Anterior cingulate cortex (tissue), 58 donors: ENCODE data around the gene NPPB.
"Not testable (repeated sequence)": the region's sequence is repeated elsewhere in the genome, so short reads cannot be mapped to it uniquely, and the experiment has no call there.

Experiments
- DNase-seq, 58 donors: peaks; one replicate each; lab custom pipeline; 2025; lab: John Stamatoyannopoulos, UW

The NPPB gene

GRCh38 chr1:11858613-11858967, at the start of gene NPPB:
TSS of gene NPPB (minus strand) at chr1:11858945. CDS start at chr1:11858833, 112 bp downstream.
- no peak for DNase-seq

- peak in 30 of 58 donors; percentile 40 to 91 (median 68) for DNase-seq
Measured at GRCh38 chr1:11908095-11908675, 49.4 kb upstream of the NPPB start.

GRCh38 chr1:11907275-11908094, 48.7 kb upstream of the NPPB start:
- DNase-seq, result peak in 57 of 58 donors; percentile 21 to 92 (median 80)

GRCh38 chr1:11906870-11907269, 48.1 kb upstream of the NPPB start:
- DNase-seq, result no peak

- no peak for DNase-seq
Measured at GRCh38 chr1:11904978-11905377, 46.2 kb upstream of the NPPB start.

- DNase-seq, result not testable (repeated sequence)
Measured at GRCh38 chr1:11904156-11904555, 45.4 kb upstream of the NPPB start.

DNA sequence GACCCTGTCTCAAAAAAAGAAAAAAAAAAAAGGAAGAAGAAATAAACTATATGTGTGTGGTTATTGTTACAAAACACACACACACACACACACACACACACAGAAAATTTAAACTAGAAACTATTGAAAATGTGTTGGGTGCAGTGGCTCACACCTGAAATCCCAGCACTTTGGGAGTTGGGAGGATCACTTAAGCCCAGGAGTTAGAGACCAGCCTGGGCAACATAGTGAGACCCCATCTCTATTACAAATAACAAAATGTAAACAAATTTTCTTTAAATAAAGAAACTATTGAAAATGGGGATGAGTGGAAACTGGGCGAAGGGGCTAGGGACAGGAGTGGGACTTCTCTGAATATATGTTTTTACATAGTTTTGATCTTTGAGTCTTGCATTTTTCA, 44.5 kb upstream of the NPPB start:
- no peak for DNase-seq

DNA sequence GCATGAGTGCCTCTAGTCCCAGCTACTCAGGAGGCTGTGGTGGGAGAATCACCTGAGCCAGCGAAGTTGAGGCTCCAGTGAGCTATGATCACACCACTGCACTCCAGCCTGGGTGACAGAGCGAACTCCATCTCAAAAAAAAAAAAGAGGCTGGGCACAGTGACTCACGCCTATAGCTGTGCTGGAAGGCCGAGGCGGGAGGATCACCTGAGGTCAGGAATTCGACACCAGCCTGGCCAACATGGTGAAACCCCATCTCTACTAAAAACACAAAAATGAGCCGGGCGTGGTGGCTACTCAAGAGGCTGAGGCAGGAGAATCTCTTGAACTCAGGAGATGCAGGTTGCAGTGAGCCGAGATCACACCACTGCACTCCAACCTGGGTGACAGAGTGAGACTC, 42.7 kb upstream of the NPPB start:
- DNase-seq, result not testable (repeated sequence)

GRCh38 chr1:11898831-11899467, 40.2 kb upstream of the NPPB start:
- no peak for DNase-seq

GRCh38 chr1:11898086-11898785, 39.5 kb upstream of the NPPB start:
- DNase-seq, result no peak

DNA sequence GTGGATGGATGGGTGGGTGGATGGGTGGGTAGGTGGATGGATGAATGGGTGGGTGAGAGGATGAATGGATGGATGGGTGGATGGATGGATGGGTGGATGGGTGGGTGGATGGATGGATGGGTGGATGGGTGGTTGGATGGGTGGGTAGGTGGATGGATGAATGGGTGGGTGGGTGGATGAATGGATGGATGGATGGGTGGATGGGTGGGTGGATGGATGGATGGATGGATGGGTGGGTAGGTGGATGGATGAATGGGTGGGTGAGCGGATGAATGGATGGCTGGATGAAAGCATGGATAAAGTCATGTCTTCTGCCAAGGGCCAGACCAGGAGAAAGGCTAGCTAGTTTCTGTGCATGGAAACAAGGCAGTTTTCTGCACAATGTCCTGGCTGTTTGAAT, 35.8 kb upstream of the NPPB start:
- DNase-seq, result not testable (repeated sequence)

DNA sequence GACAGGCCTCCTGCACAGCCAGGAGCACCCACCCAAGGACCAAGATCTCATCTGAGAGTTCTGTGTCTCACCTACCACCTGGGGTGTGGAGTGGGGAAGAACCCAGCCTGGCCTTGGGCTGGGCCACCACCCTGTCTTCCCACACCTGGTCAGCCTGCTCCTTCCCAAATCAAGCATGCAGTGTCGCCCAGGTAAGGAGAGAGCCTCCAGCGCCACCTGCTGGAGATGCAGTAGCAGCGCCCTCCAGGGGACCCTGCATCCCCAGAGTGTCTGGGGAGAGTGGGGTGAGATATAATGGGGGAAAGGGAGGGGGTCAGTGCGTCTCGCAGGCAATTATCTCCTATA, 35.1 kb upstream of the NPPB start:
- peak in 33 of 58 donors; percentile 2 to 53 (median 17) for DNase-seq

DNA sequence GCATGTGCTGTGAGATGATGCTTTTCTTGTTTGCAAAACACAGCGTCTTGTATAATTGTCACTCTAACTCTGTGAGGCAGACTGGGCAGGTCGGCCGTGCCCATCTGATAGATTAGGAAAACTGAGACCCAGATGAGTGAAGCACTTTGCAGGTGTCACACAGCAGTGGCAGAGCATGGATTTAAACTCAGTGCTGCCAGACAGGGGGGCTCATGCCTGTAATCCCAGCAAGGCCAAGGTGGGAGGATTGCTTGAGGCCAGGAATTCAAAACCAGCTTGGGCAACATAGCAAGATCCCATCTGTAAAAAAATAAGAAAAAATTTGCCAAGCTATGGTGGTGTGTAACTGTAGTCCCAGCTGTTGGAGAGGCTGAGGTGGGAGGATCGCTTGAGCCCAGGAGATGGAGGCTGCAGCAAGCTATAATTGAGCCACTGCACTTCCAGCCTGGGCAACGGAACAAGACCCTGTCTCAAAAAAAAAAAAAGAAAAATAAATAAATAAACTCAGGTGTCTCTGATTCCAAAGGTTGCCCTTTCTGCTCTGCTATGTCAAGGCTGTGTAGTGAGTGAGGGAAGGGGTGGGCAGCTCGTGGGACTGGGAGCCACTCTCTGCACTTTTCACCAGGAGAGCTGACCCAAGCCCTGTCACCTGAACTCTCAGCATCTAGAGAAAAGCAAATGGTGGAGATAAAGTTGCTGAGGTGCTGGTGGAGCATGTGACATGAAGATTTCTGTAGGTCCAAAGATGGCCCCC, 32.9 kb upstream of the NPPB start:
- DNase-seq, result no peak

- DNase-seq, result no peak
Measured at GRCh38 chr1:11888877-11889208, 30.1 kb upstream of the NPPB start.

- no peak for DNase-seq
Measured at GRCh38 chr1:11888206-11888876, 29.6 kb upstream of the NPPB start.

- DNase-seq, result no peak
Measured at GRCh38 chr1:11887666-11888007, 28.9 kb upstream of the NPPB start.

DNA sequence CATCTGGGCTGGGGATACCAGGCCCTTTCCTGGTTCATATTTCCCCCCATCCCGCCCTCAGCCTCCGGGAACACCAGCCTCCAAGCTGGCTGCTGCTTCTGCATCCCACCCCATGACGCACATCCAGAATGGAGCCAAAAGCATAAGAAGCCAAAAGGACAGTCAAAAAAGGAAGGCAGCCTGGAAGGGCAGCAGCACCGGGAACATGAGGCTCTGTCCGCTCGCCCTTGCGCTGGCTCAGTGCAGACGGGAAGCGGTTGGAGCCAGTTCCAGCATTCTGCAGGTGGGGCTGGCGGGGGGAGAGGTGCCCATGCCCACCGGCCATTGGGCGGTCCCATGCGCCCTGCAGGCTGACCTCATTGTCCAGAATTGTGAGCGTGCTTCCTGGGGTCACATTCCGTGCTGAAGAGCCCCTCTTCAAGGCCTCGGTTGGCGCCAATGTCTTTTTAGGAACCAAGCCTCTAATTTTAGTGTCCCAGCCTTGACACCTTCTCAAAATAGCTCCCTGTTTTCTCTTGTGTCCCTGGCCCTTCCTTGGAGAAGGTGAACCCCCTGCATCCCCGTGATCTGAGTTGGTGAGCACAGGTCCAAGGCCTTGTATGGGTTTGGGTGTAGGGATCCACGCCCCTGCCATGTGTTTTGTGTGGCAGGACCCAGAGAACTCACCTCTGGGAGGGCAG, 28.4 kb upstream of the NPPB start:
- DNase-seq, result no peak

DNA sequence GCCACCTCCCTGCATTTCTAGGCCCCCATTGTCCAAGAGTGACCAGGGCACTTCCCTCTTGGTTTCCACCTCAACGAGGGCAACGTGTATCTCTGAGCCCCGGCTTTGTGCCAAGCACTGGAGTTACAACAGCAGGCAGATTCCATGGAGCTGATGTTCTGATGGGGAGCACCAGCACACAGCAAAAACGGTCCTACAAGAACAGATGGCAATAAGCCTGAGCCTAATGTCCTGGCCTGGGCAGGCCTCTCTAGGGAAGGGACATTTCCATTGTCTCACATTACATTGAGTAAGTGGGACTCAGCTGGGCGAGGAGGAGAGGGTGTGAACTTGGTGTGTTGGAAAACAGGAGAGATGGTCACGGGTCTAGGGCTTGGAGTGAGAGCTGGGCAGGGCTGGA, 27.2 kb upstream of the NPPB start:
- no peak for DNase-seq

GRCh38 chr1:11882814-11883538, 24.2 kb upstream of the NPPB start:
- DNase-seq, result no peak
